Inflammatory macrophage (primary cell): ENCODE data around the gene ANXA5.

ENCODE experiments used
- DNase-seq, 2 donors: peaks; one replicate each; pipeline ENCODE4 v3.0.0-alpha.2; 2020 to 2022

The ANXA5 gene

GRCh38 chr4:121633653-121634052 lies 63.1 kb downstream of the ANXA5 start:
- no peak for DNase-seq

- DNase-seq, result no peak
Observed at GRCh38 chr4:121632636-121633035, 64.1 kb downstream of the ANXA5 start.
